ENCODE data around the gene CFL2.

GRCh38 chr14:34671716-34672115 is 42.7 kb downstream of the CFL2 start:
- no peak for TF ChIP-seq POLR2A (IDR thresholded peaks at IDR 0.05)
- TF ChIP-seq CTCF (IDR thresholded peaks at IDR 0.05) = no peak
- no peak for TF ChIP-seq EP300 (IDR thresholded peaks at IDR 0.05)
- no peak for TF ChIP-seq POLR2AphosphoS5 (IDR thresholded peaks at IDR 0.05)
